Measurements from ENCODE around the gene CAMTA1.

CAMTA1 gene

GRCh38 chr1:7352974-7353373 lies 567.7 kb downstream of the CAMTA1 start:
- no peak for FAIRE-seq
- no peak for DNase-seq (ENCODE audit: insufficient read length, low spot score)
- TF ChIP-seq, protein P1, sequence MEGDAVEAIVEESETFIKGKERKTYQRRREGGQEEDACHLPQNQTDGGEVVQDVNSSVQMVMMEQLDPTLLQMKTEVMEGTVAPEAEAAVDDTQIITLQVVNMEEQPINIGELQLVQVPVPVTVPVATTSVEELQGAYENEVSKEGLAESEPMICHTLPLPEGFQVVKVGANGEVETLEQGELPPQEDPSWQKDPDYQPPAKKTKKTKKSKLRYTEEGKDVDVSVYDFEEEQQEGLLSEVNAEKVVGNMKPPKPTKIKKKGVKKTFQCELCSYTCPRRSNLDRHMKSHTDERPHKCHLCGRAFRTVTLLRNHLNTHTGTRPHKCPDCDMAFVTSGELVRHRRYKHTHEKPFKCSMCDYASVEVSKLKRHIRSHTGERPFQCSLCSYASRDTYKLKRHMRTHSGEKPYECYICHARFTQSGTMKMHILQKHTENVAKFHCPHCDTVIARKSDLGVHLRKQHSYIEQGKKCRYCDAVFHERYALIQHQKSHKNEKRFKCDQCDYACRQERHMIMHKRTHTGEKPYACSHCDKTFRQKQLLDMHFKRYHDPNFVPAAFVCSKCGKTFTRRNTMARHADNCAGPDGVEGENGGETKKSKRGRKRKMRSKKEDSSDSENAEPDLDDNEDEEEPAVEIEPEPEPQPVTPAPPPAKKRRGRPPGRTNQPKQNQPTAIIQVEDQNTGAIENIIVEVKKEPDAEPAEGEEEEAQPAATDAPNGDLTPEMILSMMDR (IDR thresholded peaks at IDR 0.05; ENCODE audit: insufficient read depth, missing control alignments) = no peak

DNA sequence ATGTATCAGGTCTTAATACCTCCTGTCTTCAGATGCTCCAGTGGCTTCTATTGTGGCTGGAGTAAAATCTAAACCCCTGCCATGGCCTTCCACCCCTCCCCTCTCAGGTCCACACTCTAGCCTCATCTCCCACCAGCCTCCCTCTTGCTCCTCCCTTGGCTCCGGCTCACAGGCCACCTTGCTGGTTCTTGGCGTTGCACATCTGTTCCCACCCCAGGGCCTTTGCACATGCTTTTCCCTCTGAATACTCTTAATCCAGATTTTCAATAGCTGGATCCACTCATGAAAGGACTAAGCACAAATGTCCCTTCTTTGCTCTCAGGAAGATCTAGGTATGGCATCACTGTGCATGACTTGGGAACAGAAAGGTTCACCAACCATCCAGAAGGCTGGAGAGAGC lies 570.4 kb downstream of the CAMTA1 start:
- DNase-seq (ENCODE audit: insufficient read length, low spot score) (no peak), FAIRE-seq (no peak)
- TF ChIP-seq, protein P1 (IDR thresholded peaks at IDR 0.05; ENCODE audit: insufficient read depth, missing control alignments) = no peak

- no peak for FAIRE-seq
Observed at GRCh38 chr1:7356079-7356478, 570.8 kb downstream of the CAMTA1 start.

GRCh38 chr1:7358425-7358824 lies 573.2 kb downstream of the CAMTA1 start:
- TF ChIP-seq, protein P1 (IDR thresholded peaks at IDR 0.05; ENCODE audit: insufficient read depth, missing control alignments) = no peak
- no peak for DNase-seq (ENCODE audit: insufficient read length, low spot score)
- FAIRE-seq = no peak

More at GRCh38 chr1:7356079-7356478, 570.8 kb downstream of the CAMTA1 start:
- TF ChIP-seq, protein P1 (IDR thresholded peaks at IDR 0.05; ENCODE audit: insufficient read depth, missing control alignments) = no peak
- DNase-seq (ENCODE audit: insufficient read length, low spot score) = no peak

DNA sequence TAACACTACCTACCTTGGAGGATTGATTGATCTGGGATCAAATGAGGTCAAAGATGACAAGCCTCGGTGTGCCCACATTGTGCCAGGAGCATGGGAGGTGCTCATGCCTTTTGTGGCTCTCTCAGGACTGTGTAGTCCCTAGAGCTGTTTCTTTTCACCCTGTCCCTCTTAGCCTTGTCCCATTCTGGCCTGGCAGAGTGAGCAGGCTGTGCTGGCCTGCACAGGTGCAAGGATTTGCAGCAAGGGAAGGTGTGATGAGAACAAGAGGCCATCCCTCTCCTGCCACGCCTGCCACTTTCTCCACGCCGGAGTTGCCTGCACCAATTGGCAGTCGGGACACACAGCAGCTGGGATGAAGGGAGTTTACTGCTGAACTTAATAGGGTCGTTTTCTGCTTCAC lies 575.3 kb downstream of the CAMTA1 start:
- no peak for FAIRE-seq
- TF ChIP-seq, protein P1 (IDR thresholded peaks at IDR 0.05; ENCODE audit: insufficient read depth, missing control alignments) = no peak

GRCh38 chr1:7362947-7363346 lies 577.7 kb downstream of the CAMTA1 start:
- DNase-seq (ENCODE audit: insufficient read length, low spot score) = no peak
- TF ChIP-seq, protein P1 (IDR thresholded peaks at IDR 0.05; ENCODE audit: insufficient read depth, missing control alignments) = no peak
- FAIRE-seq = no peak

More for the DNA sequence above, 575.3 kb downstream of the CAMTA1 start:
- DNase-seq (ENCODE audit: insufficient read length, low spot score) = no peak

DNA sequence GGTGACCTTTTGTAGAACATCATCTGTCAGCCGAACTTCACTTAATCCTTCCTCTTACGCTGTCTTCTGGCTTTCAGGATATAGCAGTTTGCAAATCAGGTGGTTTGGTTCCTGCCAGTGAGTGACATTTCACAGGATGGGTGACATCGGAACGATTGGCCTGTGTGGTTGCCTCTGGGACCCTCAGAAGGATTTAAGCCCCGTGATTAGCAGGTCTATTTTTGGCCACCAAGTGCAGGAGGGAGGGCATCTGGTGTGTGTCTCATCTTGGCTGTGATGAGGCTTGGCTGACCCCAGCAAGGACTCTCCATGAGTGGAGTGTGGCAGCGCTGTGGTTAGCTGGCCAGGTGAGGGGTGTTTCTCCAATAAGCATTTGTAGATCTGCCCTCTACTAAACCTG lies 578.2 kb downstream of the CAMTA1 start:
- FAIRE-seq = no peak
- no peak for DNase-seq (ENCODE audit: insufficient read length, low spot score)

More for the DNA sequence above, 578.2 kb downstream of the CAMTA1 start:
- TF ChIP-seq, protein P1 (IDR thresholded peaks at IDR 0.05; ENCODE audit: insufficient read depth, missing control alignments) = no peak
